Stimulated activated CD4-positive, alpha-beta T cell treated with anti-CD3 and anti-CD28 coated beads, Interleukin-12 subunit alpha, Interleukin-12 subunit beta, amount 100 ng/mL, for 4 hours (primary cell): ENCODE data around the gene SESTD1.
A peak's percentile ranks its signal among the peaks of the same experiment; 100 is the strongest.
"Not testable (repeated sequence)": the region's sequence is repeated elsewhere in the genome, so short reads cannot be mapped to it uniquely, and the experiment has no call there.

ENCODE experiments used
- DNase-seq: peaks from one replicate; pipeline ENCODE4 v3.0.0-alpha.2; 2020

SESTD1 gene

DNA sequence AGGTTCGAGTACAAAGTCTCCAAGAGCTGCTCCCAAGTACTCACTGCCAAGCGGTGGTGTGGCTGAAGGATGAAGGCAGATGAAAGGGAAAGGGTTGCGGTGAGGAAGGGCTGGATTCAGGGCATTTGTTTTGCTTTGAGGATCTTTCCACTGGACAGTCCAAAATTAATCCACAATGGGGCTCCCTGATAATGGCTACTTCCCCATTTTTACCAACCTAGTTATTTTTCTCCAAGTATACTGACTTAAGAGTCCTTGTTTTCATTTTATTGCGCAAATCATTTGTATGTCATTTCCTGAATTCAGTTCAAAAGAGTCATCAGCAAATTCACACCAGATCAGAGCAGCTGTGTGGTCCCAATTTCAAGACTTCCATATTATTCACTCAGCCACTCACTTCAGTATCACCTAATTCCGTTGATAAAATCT is 464 bp upstream of the SESTD1 start:
- no peak for DNase-seq

DNA sequence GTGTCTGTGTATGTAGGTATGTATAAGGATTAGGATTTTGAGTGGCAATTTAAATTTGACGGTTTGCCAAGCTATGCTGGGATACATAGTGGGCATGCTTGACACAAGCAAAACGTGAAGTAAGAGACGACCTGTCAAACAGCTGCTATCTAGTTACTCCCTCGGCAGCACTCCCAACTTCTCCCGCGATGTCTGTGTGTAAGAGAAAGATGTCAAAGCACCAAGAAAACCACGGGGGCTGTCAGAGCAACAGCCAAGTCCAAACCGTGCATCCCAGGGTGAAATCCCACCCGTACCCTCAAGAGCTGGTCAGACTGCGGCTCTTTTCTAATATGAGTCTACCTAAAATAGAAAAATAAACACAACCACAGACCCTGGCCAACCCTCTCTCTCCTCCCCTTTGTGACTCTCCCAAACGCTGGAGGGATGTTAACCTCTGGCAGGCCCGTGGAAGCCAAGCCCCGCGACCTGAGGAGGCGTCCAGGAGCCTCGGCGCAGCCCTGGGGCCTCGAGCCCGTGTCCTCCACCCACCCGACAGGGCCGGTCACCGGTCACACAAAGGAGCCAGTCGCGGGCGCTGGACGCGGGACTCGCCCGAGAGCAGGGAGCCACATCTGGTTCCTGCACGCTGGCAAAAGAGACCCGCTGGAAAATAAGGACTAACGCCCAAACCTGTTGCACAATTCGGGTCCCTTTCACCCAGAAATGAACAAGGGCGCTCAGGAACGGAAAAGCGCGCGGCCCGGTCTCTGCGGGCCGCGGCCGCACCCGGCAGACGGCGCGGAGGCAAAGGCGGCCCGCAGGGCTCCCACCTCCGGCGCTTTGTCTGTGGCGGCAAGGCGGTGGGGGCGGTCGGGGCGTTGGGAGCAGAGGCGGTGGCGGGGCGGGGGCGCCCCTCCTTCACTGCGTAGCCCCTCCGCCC is 925 bp downstream of the SESTD1 start:
- peak; percentile 18 for DNase-seq

DNA sequence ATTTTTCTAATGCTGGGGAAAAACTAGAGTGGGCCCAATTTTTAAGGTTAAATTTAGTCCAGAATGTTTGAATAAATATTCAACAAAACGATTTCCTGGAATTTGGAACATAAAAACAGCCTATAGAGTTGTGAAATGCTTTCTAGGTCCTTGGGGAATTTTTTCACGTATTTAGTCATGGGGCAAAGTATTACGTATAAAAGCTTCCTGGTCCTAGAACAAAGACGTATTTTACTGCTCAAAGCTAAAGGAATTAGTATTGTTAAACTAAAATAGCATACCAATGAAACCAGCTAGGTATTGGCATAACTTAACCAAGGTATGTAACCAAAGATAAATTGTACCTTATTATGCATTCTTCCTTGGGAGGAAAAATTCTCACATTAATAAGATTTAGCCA is 1.6 kb downstream of the SESTD1 start:
- DNase-seq: no peak

DNA sequence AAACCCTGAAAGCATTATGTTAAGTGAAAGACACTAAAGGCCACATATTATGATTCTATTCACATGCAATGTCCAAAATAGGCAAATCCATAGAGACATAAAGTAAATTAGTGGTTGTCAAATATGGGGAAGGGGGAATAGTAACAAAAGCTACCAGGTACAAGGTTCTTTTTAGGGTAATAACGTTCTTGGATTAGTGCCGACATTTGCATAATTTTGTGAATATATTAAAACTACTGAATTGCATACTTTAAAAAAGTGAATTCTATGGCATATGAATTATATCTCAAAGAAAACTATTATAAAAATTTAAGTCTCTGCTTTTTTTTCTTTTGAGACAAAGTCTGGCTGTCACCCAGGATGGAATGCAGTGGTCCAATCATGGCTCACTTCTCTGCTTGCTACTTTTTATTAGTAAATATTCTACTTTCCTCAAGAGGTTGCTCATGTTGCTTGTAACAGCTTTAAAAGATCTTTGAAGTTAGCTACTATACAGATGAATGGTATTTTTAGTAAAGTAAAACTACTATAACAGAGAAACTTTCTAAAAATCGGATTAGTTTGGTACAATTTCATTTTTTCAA is 2.5 kb downstream of the SESTD1 start:
- DNase-seq: no peak

DNA sequence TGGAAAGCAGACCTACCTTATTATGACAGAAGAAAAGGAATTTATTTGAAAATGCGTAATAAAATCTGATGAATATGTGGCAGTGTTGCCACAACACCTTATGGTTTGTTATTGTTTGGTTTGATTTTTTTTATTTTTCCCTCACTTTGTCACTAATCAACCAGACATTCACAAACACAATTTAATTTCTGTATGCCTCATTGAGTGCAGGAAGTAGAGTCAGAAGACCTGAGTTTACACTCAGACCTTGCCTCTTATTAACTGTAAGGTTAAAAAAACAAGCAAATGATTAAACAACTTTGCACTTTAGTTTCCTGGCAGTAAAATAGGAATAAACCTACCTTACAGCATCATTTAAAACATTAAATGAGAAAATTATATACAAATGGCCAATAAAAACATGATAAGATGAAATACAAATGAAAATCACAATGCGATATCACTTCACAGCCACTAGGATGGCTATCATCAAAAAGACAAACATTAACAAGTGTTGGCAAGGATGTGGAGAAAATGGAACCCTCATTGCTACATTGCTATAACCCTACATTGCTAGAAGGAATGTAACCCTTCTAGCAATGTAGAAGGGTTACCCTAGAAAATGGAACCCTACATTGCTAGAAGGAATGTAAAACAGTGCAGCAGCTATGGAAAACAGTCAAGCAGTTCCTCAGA is 3.3 kb downstream of the SESTD1 start:
- DNase-seq: no peak

DNA sequence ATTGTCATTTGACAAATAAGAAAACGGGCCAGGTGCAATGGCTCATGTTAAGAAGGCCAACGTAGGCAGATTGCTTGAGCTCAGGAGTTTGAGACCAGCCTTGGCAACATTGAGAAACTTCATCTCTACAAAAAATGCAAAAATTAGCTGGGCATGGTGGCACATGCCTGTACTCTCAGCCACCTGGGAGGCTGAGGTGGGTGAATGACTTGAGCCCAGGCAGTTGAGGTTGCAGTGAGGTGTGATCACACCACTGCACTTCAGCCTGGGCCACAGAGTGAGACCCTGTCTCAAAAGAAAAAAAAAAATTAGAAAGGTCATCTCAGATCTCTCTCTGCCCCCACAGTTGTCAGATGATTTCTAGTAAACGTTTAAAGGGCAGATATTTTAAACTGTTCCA is 4.4 kb downstream of the SESTD1 start:
- DNase-seq: no peak

DNA sequence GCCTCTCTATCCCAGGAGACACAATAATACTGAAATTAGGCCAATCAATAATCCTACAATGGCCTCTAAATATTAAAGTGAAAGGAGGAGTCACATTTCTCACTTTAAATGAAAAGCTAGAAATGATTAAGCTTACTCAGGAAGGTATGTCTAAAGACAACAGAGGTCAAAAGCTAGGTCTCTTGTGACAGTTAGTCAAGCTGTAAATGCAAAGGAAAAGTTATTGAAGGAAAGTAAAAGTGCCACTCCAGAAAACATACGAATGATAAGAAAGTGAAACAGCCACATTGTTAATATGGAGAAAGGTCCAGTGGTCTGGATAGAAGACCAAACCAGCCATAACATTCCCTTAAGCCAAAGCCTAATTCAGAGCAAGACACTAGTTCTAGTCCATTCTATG is 9.5 kb downstream of the SESTD1 start:
- DNase-seq: no peak

DNA sequence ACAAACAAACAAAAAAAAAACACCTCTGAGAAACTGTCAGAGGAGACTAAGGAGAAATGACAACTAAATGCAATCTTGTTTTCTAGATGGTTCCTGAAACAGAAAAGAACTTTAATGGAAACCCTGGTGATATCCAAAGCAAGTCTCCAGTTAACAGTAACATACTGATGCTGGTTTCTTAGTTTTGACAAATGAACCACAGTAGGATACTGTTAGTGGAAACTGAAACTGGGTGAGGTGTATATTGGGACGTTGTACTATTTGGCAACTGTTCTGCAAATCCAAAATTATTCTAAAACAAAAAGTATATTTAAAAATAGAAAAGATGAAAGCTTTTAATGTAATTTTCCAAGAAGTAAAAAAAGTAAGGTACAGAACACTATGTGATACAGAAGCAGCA is 11.4 kb downstream of the SESTD1 start:
- no peak for DNase-seq

DNA sequence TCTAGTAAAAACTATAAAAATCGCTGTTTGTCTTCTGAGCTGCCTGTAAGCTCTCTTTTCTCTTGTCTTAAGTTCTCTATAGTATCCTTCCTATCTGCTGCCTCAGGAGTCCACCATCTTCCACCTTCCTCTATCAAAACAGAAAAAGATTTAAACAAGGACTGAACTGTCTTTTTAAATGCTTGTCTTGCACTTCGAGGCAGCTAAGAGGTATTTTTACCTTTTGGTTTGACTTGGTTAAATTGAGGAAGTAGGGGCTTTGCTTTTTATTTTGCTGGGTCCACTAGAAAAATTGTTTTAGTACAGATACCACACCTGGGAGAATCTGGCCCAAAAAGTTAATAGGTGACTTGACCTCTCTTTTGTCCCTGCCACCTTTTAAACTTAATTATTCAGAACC is 12.2 kb downstream of the SESTD1 start:
- no peak for DNase-seq

DNA sequence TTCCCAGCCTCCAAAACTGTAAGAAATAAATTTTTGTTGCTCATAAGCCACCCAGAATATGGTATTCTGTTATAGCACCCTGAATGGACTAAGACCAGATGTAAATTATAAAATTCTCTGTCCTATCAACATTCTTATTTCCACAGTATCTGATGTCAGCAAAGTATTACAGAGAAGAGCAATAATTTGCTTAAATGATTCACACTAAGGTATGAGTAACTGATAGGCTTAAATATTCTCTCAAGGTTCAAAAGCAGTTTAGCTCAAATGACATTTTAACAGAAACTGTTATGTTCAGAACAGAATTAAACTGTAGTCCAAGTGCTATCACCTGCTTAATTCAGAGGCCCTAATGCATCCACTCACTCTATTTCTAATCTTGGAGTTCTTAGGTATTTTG is 12.8 kb downstream of the SESTD1 start:
- no peak for DNase-seq

DNA sequence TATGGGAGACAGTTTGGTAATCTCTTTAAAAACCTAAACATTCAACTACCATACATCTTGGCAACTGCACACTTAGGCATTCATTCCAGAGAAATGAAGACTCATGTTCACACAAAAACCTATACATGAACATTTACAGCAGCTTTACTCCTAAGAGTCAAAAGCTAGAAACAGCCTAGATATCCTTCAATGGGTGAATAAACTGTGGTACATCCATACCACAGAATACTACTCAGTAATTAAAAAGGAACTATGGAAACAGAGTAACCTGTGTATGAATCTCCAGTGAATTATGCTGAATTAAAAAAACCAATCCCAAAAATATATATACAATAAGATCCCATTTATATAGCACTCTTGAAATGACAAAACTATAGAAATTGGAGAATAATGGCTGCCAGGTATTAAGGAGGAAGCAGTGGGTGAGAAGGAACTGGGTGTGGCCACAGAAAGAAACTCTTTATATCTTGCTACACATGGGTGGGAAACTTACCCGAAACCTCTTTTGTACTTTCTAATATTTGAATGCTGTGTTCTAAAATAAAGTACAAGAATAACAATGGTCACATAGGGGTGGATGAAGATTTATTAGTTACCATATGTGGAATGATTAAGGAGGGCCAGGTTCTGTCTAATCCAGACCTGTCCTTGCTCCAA is 13.7 kb downstream of the SESTD1 start:
- DNase-seq: no peak

DNA sequence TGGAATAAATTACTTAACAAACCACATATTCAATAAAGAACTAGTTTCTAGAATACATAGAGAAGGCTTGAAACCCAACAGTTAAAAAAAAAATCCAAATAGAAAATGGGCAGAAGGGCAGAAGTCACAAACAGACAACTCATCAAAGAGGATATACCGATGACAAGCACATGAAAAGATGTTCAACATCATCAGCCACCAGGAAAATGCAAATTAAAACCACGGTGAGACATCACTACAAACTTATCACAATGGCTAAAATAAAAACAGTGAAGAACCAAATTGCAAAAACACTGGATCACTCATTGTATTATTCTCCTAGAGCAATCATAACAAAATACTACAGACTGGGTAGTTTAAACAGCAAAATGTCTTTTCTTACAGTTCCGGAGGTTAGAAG is 14.5 kb downstream of the SESTD1 start:
- DNase-seq: no peak

DNA sequence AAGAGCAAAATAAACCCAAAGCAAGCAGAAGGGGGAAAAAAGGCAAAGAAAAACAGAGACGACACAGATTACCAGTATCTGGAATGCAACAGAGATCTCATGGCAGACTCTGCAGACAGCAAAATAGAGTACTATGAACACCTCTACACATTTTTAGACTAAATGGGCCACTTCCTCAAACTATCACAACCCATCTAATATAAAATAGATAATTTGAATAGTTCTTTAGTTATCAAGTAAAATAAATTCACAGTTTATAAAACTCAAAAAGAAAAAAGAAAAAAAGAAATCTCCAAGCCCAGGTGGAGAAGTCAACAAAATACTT is 16.6 kb downstream of the SESTD1 start:
- no peak for DNase-seq

DNA sequence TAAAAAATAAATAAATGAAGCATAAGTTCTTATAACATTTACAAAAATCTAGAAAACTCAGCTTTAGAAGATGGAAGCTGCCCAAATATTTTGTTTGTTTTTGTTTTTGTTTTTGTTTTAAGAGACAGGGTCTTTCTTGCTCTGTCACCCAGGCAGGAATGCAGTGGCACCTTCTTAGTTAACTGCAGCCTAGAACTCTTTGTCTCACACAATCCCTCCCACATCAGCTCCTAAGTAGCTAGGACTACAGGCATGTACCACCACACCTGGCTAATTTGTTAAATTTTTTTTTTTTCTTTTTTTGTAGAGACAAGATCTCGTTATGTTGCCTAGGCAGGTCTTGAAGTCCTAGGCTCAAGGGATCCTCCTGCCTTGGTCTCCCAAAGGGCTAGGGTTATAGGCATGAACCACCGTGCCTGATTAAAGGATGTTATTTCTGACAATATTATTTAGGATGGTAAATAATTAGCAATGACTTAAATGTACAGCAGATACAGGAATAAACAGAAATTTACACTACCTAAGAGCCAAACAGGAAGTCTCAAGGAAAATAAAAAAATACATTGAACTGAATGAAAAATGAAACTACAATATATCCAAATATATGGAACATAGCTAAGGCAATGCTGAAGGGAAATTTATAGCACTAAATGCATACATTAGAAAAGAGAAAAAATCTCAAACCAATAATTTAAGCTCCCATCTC is 17.2 kb downstream of the SESTD1 start:
- DNase-seq: no peak

DNA sequence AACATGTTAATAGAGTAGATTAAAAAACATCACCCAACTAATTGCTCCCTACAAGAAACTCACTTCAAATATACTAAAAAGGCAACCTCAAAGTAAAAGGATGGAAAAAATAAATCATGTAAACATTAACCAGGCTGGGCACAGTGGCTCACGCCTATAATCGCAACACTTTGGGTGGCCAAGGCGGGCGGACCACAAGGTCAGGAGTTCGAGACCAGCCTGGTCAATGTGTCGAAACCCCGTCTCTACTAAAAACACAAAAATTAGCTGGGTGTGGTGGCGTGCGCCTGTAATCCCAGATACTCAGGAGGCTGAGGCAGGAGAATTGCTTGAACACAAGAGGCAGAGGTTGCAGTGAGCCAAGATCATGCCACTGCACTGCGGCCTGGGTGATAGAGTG is 18.8 kb downstream of the SESTD1 start:
- not testable (repeated sequence) for DNase-seq

DNA sequence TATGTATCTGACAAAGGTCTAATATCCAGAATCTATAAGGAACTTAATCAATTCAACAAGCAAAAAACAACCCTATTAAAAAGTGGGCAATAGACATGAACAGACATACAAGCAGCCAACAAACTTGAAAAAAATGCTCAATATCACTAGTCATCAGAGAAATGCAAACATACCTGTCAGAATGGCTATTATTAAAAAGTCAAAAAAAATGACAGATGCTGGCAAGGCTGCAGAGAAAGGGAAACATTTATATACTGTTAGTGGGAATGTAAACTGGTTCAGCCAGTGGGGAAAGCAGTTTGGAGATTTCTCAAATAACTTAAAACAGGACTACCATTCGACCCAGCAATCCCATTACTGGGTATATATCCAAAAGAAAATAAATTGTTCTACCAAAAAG is 21.6 kb downstream of the SESTD1 start:
- DNase-seq: no peak

DNA sequence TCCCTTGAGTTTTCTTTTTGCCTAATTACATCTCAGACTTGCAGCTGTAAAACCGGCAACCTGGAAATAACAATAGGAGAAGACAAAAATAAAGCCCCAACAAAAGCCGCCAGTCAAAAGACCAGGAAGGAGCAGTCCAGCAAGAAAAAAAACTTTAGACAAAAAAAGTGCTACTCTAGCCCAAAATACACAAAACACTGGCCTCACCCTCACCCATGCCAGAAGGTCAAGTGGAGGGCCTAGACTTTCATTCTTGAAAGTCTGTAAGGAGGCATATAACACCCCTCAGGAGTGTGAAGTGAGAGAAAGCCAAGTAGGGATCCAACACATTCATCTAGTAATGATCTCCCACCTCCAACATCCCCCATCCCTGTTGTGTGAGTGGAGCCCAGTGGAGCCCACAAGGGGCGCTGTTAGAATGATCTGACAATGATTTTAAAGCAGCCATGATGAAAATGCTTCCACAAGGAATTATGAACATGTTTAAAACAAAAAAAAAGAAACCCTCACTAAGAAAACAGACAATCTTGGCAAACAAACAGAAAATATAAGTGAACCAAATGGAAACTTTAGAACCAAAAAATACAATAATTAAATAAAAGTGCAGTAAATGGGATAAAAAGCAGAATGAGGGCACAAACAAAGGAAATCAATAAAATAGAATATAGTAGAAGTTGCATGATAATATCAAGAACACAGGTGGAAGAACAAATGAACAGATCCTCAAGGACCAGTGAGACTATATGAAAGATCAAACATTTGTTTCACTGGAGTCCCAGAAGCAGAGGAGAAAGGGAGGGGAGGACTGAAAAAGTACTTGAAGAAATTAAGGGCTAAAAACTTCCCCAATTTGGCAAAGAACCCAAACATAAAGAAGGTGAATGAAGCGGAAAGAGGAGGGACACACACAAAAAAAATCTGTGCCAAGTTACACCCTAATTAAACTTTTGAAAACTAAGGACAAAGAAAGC is 23.9 kb downstream of the SESTD1 start:
- DNase-seq: no peak

DNA sequence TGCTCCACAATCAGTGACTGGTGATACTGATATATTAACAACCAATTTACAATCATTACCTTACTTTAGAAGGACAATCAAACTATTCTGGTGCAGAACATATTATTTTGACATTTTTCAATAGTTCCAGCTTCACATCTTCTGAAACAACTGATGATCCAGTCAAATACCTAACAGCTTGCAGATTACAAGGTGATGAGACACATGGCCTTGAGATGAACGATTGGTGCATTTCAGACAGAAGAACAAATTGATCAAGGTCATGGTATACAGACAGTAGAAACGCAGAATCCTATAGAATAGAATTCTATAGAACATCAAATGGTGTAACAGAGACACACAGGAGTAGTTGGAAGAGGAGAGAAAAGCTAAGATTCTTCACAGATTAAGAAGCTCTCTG is 24.8 kb downstream of the SESTD1 start:
- DNase-seq: no peak

DNA sequence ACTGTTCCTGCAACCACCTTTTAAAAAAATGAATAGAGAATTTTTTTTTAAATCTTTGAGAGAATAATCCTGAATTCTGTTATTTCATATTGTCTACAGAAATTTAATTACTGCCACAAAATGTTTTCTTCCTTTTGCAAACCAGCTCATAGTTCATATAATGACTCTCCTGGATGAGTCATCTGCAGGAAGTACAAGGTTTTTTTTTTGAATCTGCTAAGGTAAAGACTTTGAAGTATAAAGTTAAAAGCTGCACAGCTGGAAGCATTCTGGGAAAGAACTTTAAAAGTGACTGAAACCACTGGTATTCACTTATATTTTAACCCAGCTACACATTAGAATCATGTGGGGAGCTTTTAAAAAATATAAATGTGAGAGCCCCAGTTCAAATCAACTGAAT is 25.4 kb downstream of the SESTD1 start:
- no peak for DNase-seq

DNA sequence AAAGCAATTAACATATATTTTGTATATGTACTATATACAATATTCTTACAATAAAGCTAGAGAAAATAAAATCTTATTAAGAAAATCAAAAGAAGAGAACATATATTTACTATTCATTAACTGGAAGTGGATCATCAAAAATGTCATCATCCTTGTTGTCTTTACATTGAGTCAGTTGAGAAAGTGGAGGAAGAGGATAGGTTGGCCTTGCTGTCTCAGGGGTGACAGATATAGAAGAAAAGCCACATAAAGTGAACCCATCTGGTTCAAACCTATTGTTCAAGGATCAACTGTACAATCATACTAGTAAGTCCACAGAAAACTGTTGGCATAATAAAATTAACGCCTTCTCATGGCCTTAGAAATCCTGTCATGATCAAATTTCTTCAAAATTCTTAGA is 26.6 kb downstream of the SESTD1 start:
- no peak for DNase-seq

DNA sequence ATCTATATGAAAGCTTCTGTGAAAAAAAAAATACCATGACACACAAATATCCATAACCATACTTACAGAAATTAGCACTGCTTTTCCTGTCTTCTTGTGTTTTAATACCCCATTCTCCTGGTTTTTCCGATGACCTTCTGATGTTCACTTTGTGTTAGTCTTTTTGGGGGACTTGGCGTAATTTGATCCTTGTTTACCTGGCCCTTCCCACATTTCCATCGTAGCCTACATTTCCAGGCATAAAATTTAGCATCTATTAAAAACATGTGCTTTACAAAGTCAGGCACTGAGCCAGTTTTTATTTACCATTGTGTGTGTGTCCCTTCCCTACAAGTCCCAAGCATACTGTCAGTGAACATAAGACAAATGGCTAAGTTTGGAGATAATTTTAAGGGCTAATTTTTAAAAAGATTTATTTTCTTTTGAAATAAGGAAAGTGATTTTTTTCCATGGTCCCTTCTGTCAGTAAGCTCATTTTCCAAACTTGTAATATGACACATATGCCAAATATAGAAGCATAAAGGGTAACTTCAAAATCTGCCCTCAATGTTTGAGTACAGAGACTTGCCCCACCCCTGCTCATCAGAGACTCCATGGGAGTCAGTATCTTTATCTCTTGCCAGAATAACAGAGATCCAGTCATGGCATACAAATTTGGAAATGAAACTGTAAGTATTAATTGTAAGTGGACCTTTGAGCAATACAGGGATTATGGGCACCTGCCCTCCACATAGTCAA is 27.3 kb downstream of the SESTD1 start:
- DNase-seq: no peak
